Measurements from ENCODE around the gene UBIAD1. TPM values are rescaled to one million over a fixed set of nuclear protein-coding genes. Genes with fewer than 3 reads are reported as not detected.

Gene UBIAD1
- total and polyA plus RNA-seq, 9 of the 15 experiments (the other 6 are each of a cell fraction or from before 2014, with no cell fraction given) = 6.2 to 34.3 (median 22.3) TPM

DNA sequence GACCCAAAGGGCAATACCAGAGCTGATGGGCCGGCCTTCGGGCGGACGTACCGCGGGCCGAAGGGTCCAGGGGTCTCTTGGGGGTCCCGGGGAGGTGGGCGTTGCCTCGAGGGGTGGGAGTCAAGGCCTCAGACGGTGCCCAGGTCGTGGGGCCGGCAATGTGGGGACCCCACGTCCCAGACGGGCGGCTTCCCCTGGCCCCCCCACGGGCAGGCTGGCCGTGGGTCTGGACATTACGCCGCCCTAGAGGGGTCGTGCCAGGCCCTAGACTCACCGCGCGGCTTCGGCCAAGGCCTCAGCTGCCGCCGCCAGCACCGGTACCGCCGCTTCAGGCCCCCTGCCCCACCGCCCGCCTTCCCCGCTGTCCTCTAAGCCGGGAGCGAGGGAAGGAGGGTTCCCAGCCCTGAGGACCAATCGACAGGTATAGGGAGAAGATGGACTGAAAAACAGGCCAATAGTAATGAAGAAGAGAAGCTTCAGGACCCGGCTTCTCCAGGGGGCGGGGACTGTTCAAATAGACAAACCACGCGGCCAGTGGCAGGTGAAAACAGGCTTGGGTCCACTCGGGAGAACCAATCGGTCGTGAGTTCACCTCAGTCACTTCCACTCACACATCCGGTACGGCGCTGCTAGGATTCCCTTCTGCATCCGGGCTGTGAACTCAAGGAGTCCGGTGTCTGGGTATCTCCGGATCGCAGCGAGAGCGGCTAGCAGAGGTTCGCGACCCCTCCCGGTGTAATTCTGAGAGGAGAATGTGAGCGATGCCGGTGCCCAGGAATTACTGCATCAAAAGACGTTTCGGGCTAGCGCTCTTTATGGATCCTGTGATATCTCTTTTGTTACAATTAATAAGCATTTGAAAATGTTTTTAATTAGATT, 10.6 kb upstream of the UBIAD1 start, which contains the start of gene MTOR (continued):
- TF ChIP-seq, protein P1, sequence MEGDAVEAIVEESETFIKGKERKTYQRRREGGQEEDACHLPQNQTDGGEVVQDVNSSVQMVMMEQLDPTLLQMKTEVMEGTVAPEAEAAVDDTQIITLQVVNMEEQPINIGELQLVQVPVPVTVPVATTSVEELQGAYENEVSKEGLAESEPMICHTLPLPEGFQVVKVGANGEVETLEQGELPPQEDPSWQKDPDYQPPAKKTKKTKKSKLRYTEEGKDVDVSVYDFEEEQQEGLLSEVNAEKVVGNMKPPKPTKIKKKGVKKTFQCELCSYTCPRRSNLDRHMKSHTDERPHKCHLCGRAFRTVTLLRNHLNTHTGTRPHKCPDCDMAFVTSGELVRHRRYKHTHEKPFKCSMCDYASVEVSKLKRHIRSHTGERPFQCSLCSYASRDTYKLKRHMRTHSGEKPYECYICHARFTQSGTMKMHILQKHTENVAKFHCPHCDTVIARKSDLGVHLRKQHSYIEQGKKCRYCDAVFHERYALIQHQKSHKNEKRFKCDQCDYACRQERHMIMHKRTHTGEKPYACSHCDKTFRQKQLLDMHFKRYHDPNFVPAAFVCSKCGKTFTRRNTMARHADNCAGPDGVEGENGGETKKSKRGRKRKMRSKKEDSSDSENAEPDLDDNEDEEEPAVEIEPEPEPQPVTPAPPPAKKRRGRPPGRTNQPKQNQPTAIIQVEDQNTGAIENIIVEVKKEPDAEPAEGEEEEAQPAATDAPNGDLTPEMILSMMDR (IDR thresholded peaks at IDR 0.05 in 2 of 3, conservative IDR thresholded peaks at IDR 0.05 in 1 of 3; ENCODE audit: insufficient read depth in 2 of 3, low read depth in 1 of 3, low read length in 3 of 3) = peak; percentile 45 to 59 (median 48)
- no peak for TF ChIP-seq ZNF766 (CRISPR knock-in tag; conservative IDR thresholded peaks at IDR 0.05)
- no peak for TF ChIP-seq ZNF696 (CRISPR knock-in tag; conservative IDR thresholded peaks at IDR 0.05)
- TF ChIP-seq CSDE1 (IDR thresholded peaks at IDR 0.05) = no peak; a peak in 1 of 4 replicates
- TF ChIP-seq FOSL1 (tag; conservative IDR thresholded peaks at IDR 0.05) = no peak
- TF ChIP-seq FOXK2 (conservative IDR thresholded peaks at IDR 0.05 in 1 of 2, IDR thresholded peaks at IDR 0.05 in 1 of 2; ENCODE audit: low read depth in 2 of 2) = peak; percentile 91 to 92
- peak; percentile 96 for TF ChIP-seq PHF20 (IDR thresholded peaks at IDR 0.05; ENCODE audit: partially characterized antibody)
- TF ChIP-seq BHLHE40 (IDR thresholded peaks at IDR 0.05; ENCODE audit: low read length) = no peak
- no peak for TF ChIP-seq SMARCC2 (IDR thresholded peaks at IDR 0.05; ENCODE audit: low read depth)
- no peak for TF ChIP-seq ZNF239 (CRISPR knock-in tag; IDR thresholded peaks at IDR 0.05)
- no peak for TF ChIP-seq XRCC3 (IDR thresholded peaks at IDR 0.05)
- no peak for TF ChIP-seq PHTF2 (CRISPR knock-in tag; IDR thresholded peaks at IDR 0.05)
- no peak for TF ChIP-seq ZNF76 (CRISPR knock-in tag; IDR thresholded peaks at IDR 0.05; ENCODE audit: borderline replicate concordance)
- TF ChIP-seq SIRT6 (IDR thresholded peaks at IDR 0.05; ENCODE audit: low read depth, low read length) = no peak
- TF ChIP-seq HOMEZ (CRISPR knock-in tag; IDR thresholded peaks at IDR 0.05) = no peak
- TF ChIP-seq, protein P2, sequence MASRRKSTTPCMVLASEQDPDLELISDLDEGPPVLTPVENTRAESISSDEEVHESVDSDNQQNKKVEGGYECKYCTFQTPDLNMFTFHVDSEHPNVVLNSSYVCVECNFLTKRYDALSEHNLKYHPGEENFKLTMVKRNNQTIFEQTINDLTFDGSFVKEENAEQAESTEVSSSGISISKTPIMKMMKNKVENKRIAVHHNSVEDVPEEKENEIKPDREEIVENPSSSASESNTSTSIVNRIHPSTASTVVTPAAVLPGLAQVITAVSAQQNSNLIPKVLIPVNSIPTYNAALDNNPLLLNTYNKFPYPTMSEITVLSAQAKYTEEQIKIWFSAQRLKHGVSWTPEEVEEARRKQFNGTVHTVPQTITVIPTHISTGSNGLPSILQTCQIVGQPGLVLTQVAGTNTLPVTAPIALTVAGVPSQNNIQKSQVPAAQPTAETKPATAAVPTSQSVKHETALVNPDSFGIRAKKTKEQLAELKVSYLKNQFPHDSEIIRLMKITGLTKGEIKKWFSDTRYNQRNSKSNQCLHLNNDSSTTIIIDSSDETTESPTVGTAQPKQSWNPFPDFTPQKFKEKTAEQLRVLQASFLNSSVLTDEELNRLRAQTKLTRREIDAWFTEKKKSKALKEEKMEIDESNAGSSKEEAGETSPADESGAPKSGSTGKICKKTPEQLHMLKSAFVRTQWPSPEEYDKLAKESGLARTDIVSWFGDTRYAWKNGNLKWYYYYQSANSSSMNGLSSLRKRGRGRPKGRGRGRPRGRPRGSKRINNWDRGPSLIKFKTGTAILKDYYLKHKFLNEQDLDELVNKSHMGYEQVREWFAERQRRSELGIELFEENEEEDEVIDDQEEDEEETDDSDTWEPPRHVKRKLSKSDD (conservative IDR thresholded peaks at IDR 0.05; ENCODE audit: low read length) = 0 out of 2 replicates have a peak, but pooled peaks have one; percentile 44
- TF ChIP-seq POLR2H (tag; IDR thresholded peaks at IDR 0.05; ENCODE audit: low read depth) = peak; percentile 76
- TF ChIP-seq NCOA6 (IDR thresholded peaks at IDR 0.05) = no peak
- no peak for TF ChIP-seq IRF2 (CRISPR knock-in tag; IDR thresholded peaks at IDR 0.05)
- TF ChIP-seq ZNF324 (CRISPR knock-in tag; IDR thresholded peaks at IDR 0.05) = no peak
